Suprapubic skin (tissue), 4 donors: ENCODE data around the gene MFAP3. TPM values are rescaled to one million over a fixed set of nuclear protein-coding genes. Genes with fewer than 3 reads are reported as not detected.

ENCODE experiments used
- DNase-seq, 2 donors: peaks; one replicate each; pipeline ENCODE4 v3.0.0-alpha.2; 2019; ENCODE audit warnings: low spot score in 2 of 2
- H3K27ac ChIP-seq: fragments of 200-600 bp; sonication (generic); one replicate; pipeline ENCODE4 v1.5.1; 2019
- H3K27me3 ChIP-seq: fragments of 200-600 bp; sonication (generic); one replicate; pipeline ENCODE4 v1.5.1; 2019
- H3K36me3 ChIP-seq: fragments of 200-600 bp; sonication (generic); one replicate; pipeline ENCODE4 v1.5.1; 2019
- H3K4me1 ChIP-seq: fragments of 200-600 bp; sonication (generic); one replicate; pipeline ENCODE4 v1.5.1; 2019
- H3K4me3 ChIP-seq: fragments of 200-600 bp; sonication (generic); one replicate; pipeline ENCODE4 v1.5.1; 2019; ENCODE audit warnings: mild to moderate bottlenecking
- H3K9me3 ChIP-seq: fragments of 200-600 bp; sonication (generic); one replicate; pipeline ENCODE4 v1.5.1; 2019
- EP300 ChIP-seq: sonication (generic); formaldehyde crosslinking; IDR thresholded peaks from one replicate; pipeline ENCODE4 v1.6.1; 2017; ENCODE audit warnings: antibody characterized with exemption
- POLR2A ChIP-seq, 2 donors: fragments of 450-650 bp; IDR thresholded peaks; one replicate each; pipeline ENCODE4 v1.6.1; 2017; ENCODE audit warnings: antibody characterized with exemption in 2 of 2, mild to moderate bottlenecking in 2 of 2, moderate library complexity in 2 of 2
- POLR2AphosphoS5 ChIP-seq, 3 donors: sonication (generic); formaldehyde crosslinking; IDR thresholded peaks; one replicate each; pipeline ENCODE4 v1.6.1; 2017; ENCODE audit warnings: antibody characterized with exemption in 3 of 3
- WGBS: methylation state at CpG from one replicate; pipeline ENCODE4 v1.1.5; 2018; 5-methylcytosine and 5-hydroxymethylcytosine counted together
- total RNA-seq, 4 donors: library from RNA; depleted of rRNA; stranded (reverse); fragments of >200 nt; gene quantifications; one replicate each; pipeline ENCODE4 v1.1.0, GENCODE V29; 2016
- TF ChIP-seq, protein P1 (sequence below), 2 donors: fragments of 200-600 bp in 1 of 2; fragments of 450-650 bp in 1 of 2; sonication (generic) in 1 of 2; IDR thresholded peaks; one replicate each; pipeline ENCODE4 v1.5.1; 2016 to 2019; ENCODE audit warnings: antibody characterized with exemption in 2 of 2, mild to moderate bottlenecking in 1 of 2, moderate library complexity in 1 of 2

MFAP3 gene
- total RNA-seq, 4 donors from 2014 or later = 32.9 to 48.4 (median 39.9) TPM

DNA sequence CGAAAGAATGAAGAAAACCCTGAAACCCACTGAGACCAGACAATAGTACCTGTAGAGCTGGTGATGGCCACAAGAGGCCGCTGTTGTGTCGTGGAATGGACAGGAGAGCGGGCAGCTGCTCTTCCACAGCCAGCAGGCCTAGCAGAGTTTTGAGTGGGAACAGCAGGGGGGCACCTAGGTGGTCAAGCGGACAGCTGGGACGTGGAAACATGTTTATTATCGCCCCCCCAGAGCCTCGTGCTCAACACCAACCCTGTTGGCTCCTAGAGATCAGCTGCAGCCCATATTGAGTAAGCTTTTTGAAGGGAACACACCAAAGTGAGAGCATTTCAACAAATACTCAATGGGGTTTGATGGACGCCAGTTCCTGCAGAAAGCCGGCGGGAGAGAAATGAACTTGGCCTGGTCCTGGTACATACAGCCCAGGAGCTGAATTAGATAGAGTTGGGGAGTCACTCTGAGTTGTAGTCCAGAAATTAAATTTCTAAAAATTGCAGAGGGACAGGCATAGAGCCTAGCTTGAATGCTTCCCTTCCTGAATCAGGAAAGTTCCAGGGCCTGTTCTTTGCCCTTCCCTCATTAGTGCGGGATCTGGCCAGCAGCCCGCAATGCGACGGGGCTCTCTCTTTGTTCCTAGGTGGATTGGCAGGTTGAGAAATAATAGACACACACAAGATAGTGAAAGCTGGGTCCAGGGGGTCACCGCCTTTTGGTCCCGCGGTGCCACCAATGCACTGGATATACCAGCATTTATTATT lies 33.8 kb downstream of the MFAP3 start:
- Histone ChIP-seq H3K4me3 (no peak overlapping the region), H3K9me3 (no peaks in the 10 kb centered on the region), H3K4me1 (peaks cover 5% of the 10 kb centered on the region), H3K27ac (no peak overlapping the region), H3K36me3 (no peaks in the 10 kb centered on the region), H3K27me3 (no peaks in the 10 kb centered on the region)
- DNase-seq = peak; percentile 86
- TF ChIP-seq POLR2AphosphoS5 (IDR thresholded peaks at IDR 0.05) = no peak
- TF ChIP-seq, protein P1, sequence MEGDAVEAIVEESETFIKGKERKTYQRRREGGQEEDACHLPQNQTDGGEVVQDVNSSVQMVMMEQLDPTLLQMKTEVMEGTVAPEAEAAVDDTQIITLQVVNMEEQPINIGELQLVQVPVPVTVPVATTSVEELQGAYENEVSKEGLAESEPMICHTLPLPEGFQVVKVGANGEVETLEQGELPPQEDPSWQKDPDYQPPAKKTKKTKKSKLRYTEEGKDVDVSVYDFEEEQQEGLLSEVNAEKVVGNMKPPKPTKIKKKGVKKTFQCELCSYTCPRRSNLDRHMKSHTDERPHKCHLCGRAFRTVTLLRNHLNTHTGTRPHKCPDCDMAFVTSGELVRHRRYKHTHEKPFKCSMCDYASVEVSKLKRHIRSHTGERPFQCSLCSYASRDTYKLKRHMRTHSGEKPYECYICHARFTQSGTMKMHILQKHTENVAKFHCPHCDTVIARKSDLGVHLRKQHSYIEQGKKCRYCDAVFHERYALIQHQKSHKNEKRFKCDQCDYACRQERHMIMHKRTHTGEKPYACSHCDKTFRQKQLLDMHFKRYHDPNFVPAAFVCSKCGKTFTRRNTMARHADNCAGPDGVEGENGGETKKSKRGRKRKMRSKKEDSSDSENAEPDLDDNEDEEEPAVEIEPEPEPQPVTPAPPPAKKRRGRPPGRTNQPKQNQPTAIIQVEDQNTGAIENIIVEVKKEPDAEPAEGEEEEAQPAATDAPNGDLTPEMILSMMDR (IDR thresholded peaks at IDR 0.05) = peak; percentile 83 to 84
- WGBS = 42% methylated on average over 18 of the region's 18 CpGs

- peaks cover 16% of the 10 kb centered on the region for H3K4me1 ChIP-seq
- DNase-seq = no peak
- H3K9me3 ChIP-seq = no peaks in the 10 kb centered on the region
- TF ChIP-seq EP300 = no peak
- no peak for TF ChIP-seq POLR2A (IDR thresholded peaks at IDR 0.05)
- TF ChIP-seq, protein P1 (IDR thresholded peaks at IDR 0.05) = no peak
- H3K27ac ChIP-seq = no peak overlapping the region
- H3K4me3 ChIP-seq = no peak overlapping the region
- H3K27me3 ChIP-seq = no peaks in the 10 kb centered on the region
- no peaks in the 10 kb centered on the region for H3K36me3 ChIP-seq
- 98% methylated on average over 5 of the region's 5 CpGs for WGBS
These were observed 37.6 kb downstream of the MFAP3 start for GRCh38 chr5:154076240-154076922.

GRCh38 chr5:154077696-154078095 lies 38.9 kb downstream of the MFAP3 start:
- 0% methylated on average over 1 of the region's 1 CpG for WGBS
- Histone ChIP-seq H3K9me3 (no peaks in the 10 kb centered on the region), H3K36me3 (no peaks in the 10 kb centered on the region), H3K4me1 (peaks cover 13% of the 10 kb centered on the region), H3K4me3 (no peak overlapping the region), H3K27ac (no peak overlapping the region), H3K27me3 (no peaks in the 10 kb centered on the region)
- no peak for TF ChIP-seq POLR2A (IDR thresholded peaks at IDR 0.05)
- TF ChIP-seq, protein P1 (IDR thresholded peaks at IDR 0.05) = no peak
- no peak for TF ChIP-seq EP300
- TF ChIP-seq POLR2AphosphoS5 (IDR thresholded peaks at IDR 0.05) = no peak
- DNase-seq = no peak

DNA sequence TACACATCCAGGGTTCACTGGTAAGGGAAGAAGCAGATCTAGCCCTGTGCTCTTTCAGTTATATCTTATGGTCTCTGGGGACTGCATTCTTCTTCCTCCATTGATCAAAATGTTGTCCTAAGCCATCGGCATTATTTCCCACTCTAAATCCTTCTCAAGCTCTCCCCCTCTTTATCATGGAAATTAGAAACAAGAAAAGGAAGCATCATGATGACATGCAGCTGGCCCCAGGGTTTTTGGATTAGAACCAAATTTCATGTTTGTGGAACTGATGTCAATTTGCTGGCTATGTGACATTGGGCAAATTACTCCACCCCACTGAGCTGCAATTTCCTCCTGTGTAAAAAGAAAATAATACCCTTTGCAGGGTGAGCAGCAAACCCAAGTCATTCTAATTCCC lies 39.5 kb downstream of the MFAP3 start:
- TF ChIP-seq POLR2A (IDR thresholded peaks at IDR 0.05) (no peak), EP300 (no peak), POLR2AphosphoS5 (IDR thresholded peaks at IDR 0.05) (no peak)
- TF ChIP-seq, protein P1 (IDR thresholded peaks at IDR 0.05) = no peak
- 4% methylated on average over 1 of the region's 1 CpG for WGBS
- Histone ChIP-seq H3K4me3 (no peak overlapping the region), H3K36me3 (no peaks in the 10 kb centered on the region), H3K9me3 (no peaks in the 10 kb centered on the region), H3K4me1 (peaks cover 13% of the 10 kb centered on the region), H3K27me3 (no peaks in the 10 kb centered on the region), H3K27ac (no peak overlapping the region)
- no peak for DNase-seq

GRCh38 chr5:154081246-154081645 lies 42.5 kb downstream of the MFAP3 start:
- DNase-seq = no peak
- peaks cover 13% of the 10 kb centered on the region for H3K4me1 ChIP-seq
- TF ChIP-seq POLR2A (IDR thresholded peaks at IDR 0.05) (no peak), POLR2AphosphoS5 (IDR thresholded peaks at IDR 0.05) (no peak), EP300 (no peak)
- TF ChIP-seq, protein P1 (IDR thresholded peaks at IDR 0.05) = no peak
- no peaks in the 10 kb centered on the region for H3K36me3 ChIP-seq
- H3K27me3 ChIP-seq = no peaks in the 10 kb centered on the region
- H3K27ac ChIP-seq = no peak overlapping the region
- no peaks in the 10 kb centered on the region for H3K9me3 ChIP-seq
- WGBS = 48% methylated on average over 2 of the region's 2 CpGs
- no peak overlapping the region for H3K4me3 ChIP-seq
